Measurements from ENCODE around the gene NKX1-2.

The NKX1-2 gene

DNA sequence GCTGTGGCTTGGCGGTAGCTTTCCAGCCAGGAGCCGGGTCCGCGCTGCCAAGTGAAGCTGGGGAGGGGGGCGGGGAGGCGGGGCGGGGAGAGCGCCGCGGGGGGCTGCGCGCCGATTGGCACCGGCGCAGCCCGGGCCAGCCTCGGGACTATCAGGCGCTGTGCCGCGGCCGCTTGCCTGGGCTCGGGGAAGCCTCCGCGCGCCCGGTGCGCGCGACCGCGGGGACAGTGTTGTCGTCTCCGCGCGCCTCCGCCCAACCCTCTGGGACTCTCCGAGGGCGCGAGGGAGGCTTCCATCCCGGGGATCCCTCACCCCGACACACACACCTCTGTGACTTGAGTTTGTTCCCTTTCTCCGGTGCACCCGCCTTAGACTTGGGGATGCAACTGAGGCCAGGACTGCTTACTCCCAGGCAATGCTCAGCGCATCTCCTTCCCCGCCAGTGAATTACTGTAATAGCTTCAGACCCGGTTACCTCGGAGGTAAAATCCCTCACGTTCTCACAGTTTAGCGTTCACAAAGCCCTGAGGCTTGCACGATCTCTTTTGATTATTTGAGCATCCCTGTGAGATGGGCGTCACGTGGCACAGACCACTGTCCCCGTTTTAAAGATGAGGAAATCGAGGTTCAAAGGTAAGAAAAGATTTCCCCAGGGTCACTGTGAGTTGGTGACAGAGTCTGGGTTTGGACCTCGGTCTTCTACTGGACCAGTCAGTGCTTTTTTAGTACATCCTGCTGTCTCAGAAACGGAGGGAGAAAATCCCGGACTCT is at the start of gene NKX1-2:
TSS of gene NKX1-2 (minus strand) at position 24 of the 771 bp plus-strand sequence. CDS start 92 bp downstream, outside the sequence.
- no peak for DNase-seq

DNA sequence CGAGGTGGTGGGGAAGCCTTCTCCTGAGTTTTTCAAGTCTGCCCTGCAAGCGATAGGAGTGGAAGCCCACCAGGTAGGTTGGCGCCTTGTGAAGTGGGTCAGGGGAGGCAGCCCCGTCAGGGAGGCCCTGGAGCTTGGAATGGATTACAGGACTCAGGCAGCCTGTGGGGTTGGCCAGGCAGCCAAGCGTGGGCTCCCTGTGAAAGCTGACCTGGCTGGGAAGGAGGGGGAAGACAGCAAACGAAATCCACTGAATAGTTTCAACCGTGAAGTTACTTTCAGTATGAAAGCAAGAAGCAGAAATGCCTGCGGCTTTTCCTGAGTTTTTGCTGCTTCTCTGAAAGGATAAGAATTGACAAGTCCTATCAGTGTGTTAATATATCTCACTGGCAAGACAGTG is 48.2 kb upstream of the NKX1-2 start:
- no peak for DNase-seq

DNA sequence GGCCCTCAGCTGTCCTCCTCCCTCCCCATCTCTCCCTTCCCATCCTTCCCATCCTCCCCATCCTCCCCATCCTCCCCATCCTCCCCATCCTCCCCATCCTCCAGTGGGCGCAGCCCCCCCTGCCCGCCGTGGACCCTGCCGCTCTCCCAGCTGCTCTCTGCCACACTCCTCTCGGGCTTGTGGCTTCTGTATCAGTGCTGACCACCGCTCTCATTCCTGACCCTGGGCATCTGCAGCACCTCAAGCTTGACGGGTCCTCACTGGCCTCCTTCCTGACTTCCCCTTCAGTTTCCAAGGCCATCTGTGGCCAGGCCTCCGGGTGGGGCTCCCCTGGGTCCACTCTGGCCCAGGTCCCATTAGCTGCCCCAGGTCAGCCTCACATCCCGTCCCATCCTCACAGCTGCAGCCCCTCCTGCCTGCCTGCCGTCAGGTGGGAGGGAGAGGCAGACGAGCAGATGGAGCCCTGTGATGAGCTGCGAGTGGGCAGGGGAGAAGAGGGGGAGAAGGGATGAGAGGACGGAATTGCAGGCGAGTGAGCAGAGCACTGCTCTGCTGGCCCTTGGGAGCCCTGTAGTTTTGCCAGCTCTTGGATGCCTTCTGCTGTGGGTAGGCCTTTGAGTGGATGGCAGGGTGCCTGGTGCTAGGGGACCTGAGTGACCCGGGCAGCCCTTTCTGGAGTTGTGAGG is 47.5 kb upstream of the NKX1-2 start:
- no peak for DNase-seq

DNA sequence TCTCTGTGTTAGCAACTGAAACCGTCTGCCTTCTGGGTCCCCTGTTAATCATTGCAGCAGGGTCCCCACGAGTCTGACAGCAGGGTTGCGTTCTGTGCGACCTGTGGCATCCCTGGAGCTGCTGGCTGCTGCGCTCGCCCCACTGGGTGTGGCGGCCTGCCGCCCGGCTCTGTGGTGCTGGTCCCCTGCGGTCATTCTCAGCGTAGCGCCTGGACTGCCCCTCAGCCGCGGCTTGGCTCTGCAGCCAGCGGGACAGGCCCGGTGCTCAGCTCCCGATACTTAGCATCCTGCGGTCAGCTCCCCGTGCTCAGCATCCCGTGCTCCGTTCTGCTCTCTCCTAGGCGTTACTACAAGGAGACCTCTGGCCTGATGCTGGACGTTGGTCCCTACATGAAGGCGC is 46.8 kb upstream of the NKX1-2 start:
- no peak for DNase-seq

DNA sequence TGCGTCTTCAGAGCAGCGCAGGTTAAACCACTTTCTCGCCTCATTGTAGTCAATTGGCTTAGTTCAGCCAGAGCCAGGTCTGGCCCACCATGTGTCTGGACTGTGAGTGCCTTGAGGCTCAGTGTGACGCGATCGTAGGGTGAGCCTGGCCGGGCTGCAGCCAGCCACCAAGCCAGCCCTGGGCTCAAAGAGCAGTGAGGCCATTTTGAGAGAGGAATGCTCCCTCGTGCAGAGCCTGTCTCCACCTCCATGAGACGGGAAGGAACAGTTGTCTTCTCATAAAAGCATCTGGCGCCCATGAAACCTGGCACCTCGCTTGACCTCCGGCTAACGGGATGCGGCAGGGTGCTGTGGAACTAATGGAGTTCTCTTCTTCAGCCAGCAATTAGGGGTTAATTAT is 46.3 kb upstream of the NKX1-2 start:
- DNase-seq = no peak

DNA sequence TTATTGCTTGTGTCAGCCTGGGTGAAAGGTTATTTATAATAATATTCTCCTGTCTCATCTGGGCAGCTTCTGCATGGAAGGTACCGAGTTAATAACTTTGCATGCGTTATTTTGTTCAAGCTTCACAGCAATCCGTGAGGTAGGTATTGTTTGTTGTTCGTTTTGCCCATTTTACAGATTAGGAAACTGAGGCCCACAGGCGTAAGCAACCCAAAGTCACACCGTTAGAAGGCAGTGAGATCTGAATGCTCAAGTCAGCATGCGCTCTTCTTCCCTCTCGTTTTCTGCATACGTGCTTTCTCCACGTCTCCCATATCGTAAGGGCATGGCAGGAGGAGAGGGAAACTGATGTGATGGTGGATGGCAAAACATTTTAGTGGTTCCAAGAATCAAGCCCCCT is 45.9 kb upstream of the NKX1-2 start:
- DNase-seq = no peak

DNA sequence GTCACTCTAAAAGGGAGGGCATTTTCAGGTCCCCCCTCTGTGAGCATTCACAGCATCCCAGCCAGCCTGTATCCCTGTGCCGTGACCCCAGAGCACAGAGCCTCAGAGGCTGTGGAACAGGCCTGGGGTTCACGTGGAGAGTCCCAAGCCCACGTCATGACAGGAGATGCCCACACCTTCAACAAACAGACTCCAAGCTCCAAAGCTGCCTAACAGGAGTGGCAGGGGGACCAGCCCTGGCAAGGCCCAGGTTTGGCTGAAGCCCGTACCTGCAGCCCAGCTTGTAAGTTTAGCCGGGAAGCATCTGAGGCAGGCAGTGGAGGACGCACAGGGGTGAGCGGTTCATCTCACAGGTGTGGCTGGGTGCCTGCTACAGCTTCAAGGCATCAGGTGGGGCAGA is 45.3 kb upstream of the NKX1-2 start:
- no peak for DNase-seq

DNA sequence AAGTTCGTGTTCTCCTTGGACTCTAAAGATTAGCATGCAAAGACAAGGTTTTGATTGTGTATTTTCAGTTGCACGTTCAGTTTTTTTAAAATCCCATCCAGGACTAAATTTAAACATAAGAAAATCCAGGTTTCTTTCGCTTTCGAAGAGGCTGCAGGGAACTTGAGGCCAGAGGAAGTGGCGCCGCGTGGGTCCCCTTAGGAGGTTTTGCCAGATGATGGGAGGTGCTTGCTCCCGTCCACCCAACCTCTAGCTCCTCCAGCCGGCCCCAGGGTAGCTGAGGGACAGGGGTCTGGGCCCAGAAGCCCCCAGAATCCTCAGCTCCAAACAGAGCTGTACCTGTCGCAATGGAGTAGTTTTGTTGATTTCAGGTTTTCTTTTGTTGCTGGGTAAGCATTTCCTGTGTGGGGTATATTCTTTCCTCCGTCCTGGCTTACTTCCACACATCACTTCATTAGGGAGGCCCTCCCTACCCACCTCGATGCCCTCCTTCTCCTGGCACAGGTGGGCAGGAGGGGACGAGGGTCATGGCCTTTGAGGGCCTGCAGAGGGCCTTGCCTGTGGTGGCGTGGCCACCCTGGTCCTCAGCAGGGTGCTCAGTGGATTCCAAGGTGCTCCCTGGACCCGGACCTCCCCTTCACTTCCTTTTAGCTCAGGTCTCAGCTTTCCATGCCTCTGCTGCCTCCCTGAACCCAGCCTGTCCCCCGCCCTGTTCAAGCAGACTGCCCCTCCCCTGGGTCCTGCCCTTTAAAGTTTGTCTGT is 44.4 kb upstream of the NKX1-2 start:
- no peak for DNase-seq

DNA sequence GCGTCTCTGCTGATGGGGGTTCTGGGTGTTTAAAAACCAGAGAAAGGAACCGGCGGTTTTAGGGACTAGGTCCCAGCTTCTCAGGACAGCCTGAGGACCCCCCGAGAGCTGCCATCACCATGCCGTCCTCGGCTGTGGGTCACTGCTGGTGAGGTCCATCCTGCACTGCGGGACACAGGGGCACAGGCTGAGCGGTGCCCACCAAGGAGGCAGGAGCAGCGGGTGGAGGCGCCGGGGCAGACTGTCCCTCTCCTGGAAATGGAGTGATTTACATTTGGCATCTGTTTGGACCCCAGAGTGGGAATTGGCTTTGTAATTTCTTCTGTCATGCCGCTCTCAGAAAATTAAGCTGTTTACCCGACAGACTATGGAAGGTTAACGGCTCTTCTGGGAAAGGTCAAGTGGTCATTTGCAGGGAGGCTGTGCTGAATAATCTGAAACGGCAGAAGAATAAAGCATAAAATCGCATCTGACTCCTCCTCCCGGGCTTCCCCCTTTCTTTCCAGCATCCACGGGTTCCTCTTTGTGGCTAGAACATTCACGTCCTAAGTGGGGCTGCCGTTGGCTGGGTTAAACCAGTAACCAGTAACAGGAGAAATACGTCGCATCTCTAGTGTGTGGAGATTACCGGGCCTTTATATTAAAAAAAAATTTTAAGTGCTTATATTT is 43.5 kb upstream of the NKX1-2 start:
- no peak for DNase-seq

DNA sequence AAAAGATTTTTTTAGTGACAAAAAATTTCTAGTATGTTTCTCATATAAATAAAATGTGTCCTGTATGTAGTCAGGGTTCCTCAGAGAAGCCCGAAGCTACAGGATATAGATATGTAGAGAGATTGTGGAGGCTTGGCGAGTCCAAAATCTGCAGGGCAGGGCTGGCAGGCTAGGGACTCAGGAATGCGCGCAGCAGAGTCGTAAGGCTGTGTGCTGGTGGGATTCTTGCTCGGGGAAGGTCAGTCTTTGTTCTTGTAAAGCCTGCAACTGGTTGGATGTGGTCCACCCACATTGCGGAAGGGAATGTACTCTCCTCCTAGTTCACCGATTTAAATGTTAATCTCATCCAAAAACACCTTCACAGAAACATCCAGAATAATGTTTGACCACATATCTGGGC is 42.4 kb upstream of the NKX1-2 start:
- DNase-seq = no peak

DNA sequence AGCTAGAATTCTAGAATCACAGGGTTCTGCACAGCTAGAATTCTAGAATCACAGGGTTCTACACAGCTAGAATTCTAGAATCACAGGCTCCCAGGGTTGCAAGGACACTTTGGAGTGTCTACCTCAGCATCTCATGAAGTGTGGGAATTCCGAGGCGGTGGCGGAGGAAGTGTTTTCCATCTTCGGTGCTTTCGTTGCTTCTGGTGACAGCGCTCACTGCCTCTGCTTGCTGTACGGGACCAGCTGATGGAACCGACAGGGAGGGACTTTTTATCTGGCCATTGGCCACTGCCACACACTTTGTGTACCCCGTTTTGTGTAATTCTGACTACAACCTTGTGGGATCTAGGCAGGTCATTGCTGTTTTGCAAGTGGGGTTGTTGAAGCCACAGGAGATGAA is 41.3 kb upstream of the NKX1-2 start:
- DNase-seq = no peak

DNA sequence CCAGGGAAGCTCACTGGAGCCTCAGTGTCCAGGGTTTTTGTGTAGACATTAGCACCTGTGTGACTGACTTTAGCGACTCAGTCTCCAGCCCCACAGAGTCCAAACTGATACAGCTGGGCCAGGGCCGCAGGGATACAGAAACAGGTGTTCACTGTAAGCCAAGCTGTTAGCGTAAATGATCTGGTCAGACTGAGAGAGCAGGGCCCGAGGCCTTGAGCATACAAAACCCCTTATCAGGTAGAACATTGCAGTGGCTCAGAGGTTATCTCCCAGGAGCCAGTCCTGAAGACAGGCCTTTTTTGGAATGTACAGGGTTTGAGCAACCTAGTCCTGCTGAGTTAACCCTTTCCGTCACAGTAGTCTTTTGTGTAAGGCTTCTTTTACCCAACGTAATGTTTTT is 36.8 kb upstream of the NKX1-2 start:
- DNase-seq = no peak

DNA sequence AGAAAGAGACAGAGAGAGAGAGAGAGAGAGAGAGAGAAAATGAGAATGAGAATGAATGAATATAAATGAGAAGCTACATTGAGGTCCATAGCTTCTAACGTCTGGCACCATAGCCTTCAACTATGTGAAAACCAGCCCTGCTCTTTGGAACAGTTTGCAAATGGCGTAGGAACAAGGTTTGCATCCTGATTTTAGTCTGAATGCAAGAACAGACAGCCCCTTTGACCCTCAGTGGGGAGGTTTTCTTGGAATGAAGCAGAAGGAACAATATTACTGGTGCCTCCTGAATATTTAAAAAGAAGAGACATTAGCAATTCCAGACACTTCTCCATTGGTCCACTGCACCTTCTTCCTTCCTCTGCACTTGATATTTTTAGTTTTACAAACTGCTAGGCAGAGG is 34.8 kb upstream of the NKX1-2 start:
- DNase-seq = no peak

DNA sequence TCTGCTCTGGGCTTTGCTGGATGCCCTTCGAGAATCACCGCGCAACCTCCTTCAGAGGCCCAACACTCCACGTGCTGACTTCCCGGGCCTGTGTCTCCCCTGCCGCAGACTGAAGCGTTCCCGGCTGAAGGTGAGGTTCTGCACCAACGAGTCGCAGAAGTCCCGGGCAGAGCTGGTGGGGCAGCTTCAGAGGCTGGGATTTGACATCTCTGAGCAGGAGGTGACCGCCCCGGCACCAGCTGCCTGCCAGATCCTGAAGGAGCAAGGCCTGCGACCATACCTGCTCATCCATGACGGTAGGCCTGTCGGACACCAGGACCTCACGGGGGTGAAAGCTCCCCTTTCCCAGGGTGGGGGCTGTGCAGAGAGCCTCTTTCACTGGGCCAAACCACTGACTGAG is 34.2 kb upstream of the NKX1-2 start:
- no peak for DNase-seq

DNA sequence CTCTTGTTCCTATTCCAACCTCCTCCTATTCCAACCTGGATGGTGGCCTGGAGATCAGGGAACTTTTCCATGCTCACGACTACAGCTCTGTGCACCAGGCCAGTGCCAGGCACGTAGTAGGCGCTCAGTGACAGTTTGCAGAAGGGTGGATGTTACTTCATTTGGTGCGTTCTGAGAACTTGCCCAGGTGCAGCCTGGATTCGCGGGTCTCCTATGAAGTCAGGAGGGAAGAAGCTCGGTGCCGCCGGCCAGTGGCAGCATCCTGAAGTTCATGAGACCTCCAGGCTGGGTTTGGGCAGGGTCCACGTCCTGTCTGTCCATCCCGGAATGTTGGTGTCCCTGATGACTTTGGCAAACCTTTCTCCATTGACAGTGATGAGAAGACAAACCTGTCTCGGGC is 33.0 kb upstream of the NKX1-2 start:
- DNase-seq = no peak

DNA sequence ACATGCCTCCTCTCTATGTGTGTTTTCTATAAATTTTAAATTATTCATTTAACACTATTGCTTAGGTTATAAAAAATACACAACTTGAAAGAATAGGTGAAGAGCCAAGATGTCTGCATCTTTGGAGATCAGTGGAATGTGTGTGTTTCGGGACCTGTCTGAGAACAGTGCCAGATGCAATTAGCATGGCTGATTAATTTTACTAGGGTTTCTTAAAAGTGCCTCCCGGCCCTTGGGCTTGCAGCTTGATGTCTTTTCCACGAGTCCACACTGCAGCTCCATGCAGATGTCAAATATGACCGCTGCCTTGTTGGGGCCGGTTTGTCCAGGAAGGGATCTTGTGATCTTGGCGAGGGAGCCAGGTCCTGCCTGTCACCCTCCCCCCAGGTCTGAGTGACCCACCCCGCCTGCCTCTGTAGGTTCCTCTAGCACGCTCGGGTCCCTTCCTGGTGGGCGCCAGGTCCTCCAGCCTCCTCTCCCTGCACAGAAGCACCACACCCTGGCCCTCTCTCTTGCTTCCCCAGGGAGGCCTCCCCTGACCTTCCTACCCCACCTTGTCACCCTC is 32.5 kb upstream of the NKX1-2 start:
- DNase-seq = no peak

DNA sequence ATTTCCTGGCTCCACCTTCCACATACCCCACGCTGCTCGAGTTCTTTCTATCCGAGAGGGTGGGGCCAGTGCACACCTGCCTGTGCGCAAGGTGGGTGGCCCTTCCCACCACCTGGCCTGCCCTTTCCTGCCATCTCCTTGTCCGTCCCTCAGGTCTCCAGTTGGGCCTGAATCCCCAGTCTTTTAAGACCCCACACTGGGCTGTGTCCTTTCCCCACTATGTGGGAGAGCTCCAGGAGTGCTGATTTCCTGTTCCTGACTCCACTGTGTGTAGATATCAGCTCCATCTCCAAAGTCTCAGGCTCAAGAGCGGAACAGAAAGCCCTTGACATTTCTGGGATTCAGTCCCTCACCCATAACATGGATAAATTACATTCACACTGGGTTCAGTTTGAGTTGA is 31.9 kb upstream of the NKX1-2 start:
- no peak for DNase-seq

DNA sequence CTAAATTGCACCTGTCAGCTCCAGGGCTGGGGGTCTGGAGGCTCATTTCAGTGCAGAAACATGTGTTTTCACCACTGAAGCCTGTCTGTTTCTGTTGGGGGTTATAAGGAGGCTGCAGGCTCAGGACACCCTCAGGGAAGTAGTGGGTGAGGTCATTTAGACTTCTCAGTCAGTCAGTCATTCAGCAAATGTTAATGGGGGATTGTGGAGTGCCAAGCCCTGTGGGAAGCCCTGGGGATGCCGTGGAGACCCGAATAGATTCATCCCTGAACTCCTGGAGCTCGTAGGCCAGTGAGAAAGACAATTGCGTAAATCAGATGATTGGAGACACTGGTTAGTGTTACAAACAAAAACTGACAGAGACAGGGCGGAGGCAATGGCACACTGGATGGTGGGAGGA is 31.0 kb upstream of the NKX1-2 start:
- DNase-seq = no peak

DNA sequence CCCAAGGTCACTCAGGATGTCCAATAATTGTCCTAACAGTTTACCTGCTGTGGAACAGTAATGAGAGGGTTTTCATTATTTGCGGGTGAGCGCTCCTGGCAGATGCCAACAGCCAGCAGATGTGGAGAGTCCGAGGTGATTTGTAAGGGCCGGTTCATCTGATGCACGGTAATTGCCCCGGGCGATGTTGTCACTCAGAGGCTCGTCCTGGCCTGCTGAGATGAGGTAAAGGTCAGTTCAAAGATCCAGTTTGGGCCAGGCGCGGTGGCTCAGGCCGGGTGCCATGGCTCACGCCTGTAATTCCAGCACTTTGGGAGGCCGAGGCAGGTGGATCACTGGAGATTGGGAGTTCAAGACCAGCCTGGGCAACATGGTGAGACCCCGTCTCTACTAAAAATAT is 28.7 kb upstream of the NKX1-2 start:
- DNase-seq = no peak

DNA sequence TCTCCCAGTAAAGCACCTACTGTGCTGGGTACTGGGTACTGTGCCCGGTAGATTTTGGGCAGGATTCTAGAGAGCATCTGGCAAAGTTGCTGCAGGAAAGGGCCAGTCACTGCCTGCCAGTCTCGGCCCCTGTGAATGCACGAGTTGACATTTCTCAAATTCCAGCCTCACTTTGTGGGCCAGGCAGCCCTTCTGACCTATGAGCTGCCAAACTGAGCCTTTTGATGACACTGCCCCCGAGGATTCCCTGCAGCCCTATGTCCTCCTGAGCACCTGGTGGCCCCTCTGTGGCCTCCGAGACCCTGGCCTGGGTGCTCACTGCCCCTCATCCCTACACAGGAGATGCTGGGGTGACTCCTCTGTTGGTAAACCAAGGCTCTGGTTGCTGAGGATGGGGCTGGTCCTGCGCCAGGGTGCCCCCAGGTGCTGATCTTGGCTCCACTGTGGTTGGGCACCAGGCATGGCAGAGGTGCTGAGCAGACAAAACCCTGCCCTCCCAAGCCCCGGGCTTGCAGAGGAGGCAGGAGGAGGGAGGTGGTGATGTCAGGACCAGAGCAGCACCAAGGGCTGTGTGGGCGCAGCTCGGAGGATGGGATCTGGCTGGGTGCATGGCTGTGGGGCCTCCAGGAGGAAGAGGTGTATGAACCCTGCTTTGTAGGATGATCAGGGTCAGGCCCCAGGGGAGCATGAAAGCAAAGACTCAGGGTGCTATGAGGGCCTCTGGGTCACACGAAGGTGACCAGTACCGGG is 28.0 kb upstream of the NKX1-2 start:
- no peak for DNase-seq

DNA sequence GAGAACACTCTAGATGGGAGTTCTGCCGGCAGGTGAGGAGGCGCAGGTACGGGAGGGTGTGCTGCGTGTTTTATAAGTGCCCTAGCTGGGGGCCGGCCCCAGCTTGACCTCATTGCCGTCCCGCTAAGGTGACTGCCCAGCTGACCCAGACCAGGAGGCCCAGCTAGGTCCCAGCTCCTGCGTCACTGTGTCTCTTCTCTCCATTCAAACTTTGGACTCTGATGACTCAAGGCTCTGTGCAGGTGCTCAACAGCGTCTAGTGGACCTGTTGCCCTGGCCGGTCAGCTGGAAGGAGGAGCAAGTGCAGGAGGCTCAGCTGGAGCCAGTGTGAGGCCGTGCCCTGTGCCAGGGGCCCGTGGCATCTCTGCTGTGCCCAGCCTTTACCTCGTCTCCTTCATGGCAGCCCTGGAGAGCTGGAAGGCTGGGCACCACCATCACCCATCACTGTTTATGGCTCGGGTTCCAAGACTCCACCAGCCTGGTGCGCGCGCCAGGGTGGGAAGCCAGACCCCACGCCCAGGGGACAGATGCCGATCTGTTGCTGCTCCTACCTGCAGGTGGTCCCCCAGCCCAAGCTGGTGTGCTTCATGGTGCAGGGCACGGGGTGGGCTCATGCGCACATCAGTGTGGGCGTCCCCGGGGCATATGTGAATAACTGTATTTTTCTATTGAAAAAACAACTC is 26.3 kb upstream of the NKX1-2 start:
- no peak for DNase-seq

All from stimulated activated naive CD4-positive, alpha-beta T cell (primary cell).